HG02642 (cell line): ENCODE measurements around the gene CSF3.

Experiments
- ATAC-seq: cut with Tn5 transposase; IDR thresholded peaks from one replicate; pipeline ENCODE4 v1.9.1; 2021; ENCODE audit warnings: mild to moderate bottlenecking; ENCODE audit not compliant: unreplicated experiment, poor library complexity

Gene CSF3

GRCh38 chr17:40022961-40023541 is 7.8 kb downstream of the CSF3 start:
- no peak for ATAC-seq

- ATAC-seq: no peak
These were observed 8.5 kb downstream of the CSF3 start for GRCh38 chr17:40023590-40024292.

GRCh38 chr17:40024901-40025300 is 9.7 kb downstream of the CSF3 start:
- no peak for ATAC-seq

GRCh38 chr17:40025559-40025958 is 10.3 kb downstream of the CSF3 start:
- no peak for ATAC-seq

GRCh38 chr17:40025991-40026815 is 11.0 kb downstream of the CSF3 start:
- no peak for ATAC-seq

GRCh38 chr17:40026816-40027613 is 11.8 kb downstream of the CSF3 start:
- no peak for ATAC-seq

GRCh38 chr17:40027614-40028012 is 12.4 kb downstream of the CSF3 start:
- no peak for ATAC-seq

- ATAC-seq: no peak
These were observed 13.4 kb downstream of the CSF3 start for GRCh38 chr17:40028595-40028994.

GRCh38 chr17:40031706-40032105 is 16.5 kb downstream of the CSF3 start:
- ATAC-seq: no peak

- no peak for ATAC-seq
These were observed 17.4 kb downstream of the CSF3 start for GRCh38 chr17:40032322-40033320.

GRCh38 chr17:40033339-40033738 is 18.1 kb downstream of the CSF3 start:
- no peak for ATAC-seq

GRCh38 chr17:40034426-40035161 is 19.4 kb downstream of the CSF3 start:
- no peak for ATAC-seq

GRCh38 chr17:40035162-40035559 is 19.9 kb downstream of the CSF3 start:
- no peak for ATAC-seq

GRCh38 chr17:40038882-40039513 is 23.8 kb downstream of the CSF3 start:
- no peak for ATAC-seq

GRCh38 chr17:40041196-40041595 is 26.0 kb downstream of the CSF3 start:
- ATAC-seq: no peak

- no peak for ATAC-seq
These were observed 41.3 kb downstream of the CSF3 start for GRCh38 chr17:40056379-40057015.

GRCh38 chr17:40058186-40058784 is 43.0 kb downstream of the CSF3 start:
- ATAC-seq: no peak
